Limb (tissue), 2 donors: Measurements from ENCODE around the gene CDH20.

Experiments used
- DNase-seq, 2 donors: peaks; one replicate each; pipeline ENCODE4 v3.0.0-alpha.2; 2016; ENCODE audit errors: extremely low spot score in 2 of 2

The CDH20 gene

DNA sequence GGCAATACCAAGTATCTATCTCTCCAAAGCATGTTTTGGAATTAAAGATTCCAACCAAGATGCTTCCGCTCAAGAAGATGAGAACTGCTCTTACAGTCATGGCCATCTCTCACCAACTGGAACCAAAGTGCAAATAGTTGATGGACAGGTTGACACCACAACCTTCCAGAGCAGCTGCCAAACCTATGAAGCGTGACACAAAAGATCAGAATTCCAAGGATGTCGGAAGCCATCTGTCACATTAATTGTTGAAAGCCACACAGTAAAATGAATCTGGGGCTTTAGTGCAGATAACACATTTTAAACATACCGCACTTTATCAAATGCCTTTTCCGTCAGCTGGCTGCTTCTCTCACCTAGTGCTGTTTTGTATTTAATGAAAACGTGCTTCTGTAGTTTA lies 195.7 kb downstream of the CDH20 start:
- DNase-seq = no peak

DNA sequence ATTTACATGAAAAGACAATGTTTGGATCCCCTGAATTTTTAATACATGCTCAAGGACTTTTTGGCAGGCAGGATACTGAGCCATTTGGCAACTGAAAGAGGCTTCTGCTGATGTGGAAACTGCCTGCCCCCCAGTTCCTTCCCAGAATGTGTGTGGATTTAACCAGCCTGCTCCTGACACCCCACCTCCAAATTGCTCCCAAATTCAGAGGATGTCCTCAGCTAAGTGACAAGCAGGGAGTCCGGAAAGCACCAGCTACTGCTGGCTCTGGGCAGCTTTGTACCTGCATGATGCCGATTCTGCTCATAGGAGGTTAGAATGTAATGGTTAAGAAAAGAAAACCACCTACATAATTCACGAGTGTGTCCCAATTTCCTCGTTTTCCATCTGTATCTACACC lies 197.5 kb downstream of the CDH20 start:
- no peak for DNase-seq

DNA sequence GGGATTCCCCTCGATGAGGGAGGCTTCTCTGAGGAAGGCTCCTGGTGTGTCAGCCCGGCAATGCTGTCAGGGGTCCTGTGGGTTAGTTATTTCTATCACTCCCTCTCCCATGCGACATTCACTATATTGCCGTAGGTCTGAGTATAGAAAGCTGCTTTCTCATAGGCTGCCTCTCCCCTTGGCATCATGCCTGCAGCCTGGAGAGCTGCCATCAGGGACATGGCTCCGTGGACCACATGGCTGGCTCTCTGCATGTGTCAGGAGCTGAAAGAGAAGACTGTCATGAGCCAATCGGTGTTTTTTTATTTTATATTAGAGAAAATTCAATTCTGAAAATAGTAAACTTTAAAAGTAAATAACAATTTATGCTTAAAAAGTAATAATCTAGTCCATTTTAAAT lies 198.0 kb downstream of the CDH20 start:
- DNase-seq = peak in 1 of 2 donors; percentile 63

DNA sequence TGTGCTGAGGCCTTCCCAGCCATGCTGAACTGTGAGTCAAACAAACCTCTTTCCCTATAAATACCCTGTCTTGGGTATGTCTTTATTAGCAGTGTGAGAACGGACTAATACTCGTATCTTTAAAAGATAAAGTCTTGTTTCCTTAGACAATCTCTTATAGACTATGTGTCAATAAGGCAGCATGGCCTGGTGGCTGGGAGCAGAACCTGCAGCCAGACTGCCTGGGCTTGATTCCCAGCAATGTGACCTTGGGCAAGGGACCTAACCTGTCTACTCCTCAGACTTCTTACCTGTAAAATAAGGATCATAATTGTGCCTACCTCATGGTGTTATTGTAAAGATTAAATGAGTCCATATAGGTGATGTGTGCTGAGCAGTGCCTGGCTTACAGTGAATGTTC lies 198.7 kb downstream of the CDH20 start:
- DNase-seq = no peak

DNA sequence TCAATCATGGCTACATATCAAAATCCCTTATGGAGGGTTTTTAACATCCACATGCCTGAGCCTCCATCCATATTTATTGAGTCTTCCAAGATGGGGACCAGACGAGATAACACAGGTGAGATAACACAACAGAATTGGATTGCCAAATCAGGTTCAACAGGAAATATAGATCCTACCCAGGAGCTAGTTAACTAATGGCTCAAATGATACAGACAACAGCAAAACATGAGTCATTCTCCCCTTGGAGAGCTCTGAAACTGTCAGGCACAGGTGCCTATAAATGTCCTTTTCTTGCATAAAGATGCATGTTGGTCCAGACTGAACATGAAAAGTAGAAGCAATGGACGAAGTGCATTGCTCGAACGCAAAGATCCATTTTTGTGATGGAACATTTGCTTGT lies 202.2 kb downstream of the CDH20 start:
- DNase-seq = no peak

DNA sequence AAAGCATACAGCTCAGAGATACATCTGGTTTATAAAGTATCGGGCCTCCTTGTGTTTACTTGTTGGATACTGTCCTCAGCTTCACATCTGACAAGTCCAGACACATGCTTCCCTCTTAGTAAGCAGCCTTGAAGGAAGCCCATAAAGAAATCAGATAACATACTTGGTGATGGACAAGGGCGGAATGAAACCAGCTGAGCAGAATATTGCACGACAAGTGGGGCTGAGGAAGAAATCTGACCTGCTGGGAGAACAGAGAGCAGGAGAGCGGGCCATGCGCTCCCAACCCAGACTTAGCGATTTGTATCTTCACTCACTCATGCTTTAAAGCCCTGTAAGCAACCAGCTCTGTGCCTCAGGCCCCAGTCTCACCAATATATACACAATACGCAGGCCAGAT lies 208.4 kb downstream of the CDH20 start:
- no peak for DNase-seq

DNA sequence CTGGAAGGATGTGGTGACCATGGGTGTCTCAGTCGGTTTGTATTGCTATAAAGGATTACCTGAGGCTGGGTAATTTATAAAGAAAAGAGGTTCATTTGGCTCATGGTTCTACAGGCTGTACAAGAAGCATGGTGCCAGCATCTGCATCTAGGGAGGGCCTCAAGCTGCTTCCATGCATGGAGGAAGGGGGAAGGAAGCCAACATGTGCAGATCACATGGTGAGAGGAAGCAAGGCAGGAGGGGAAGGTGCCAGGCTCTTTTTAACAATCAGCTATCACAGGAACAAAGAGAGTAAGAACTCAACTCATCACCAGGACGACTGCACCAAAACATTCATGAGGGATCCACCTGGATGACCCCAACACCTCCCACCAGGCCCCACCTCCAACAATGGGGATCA lies 209.4 kb downstream of the CDH20 start:
- DNase-seq = no peak

DNA sequence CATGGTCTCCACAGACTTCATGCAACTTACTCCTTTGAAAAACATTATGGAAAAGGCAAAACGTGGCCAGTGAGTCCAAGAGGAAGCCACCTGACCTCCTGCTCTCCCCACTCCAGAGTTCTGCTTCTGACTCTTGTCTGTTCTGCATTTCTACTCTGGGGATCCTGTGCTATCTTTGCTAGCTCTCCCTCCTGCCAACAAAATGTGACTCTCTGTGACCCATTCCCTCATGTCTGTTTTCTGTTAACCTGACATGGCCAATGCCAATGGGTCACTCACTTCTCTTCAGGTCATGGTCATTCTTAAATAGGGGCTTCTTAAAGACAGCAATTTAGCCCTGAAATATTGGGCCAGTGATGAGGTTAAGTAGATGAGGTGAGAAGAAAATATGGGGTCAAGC lies 210.3 kb downstream of the CDH20 start:
- no peak for DNase-seq

DNA sequence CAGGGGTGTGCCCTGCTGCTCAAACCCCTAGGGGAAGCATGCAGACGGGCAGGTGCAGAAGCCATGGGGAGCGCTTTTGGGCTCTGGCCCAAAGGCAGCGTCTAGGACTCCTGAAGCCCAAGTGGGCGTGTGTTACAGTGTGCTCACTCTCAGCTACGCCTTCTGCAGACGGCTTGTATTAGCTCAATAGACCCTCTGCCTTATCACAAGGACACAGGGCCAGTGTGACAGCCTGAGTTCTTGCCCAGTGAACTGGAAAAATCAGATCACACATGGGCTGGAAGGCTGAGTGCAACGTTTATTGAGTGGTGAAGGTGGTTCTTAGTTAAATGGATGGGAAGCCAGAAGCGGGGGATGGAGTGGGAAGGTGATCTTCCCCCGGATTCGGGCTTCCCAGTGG lies 210.9 kb downstream of the CDH20 start:
- no peak for DNase-seq

DNA sequence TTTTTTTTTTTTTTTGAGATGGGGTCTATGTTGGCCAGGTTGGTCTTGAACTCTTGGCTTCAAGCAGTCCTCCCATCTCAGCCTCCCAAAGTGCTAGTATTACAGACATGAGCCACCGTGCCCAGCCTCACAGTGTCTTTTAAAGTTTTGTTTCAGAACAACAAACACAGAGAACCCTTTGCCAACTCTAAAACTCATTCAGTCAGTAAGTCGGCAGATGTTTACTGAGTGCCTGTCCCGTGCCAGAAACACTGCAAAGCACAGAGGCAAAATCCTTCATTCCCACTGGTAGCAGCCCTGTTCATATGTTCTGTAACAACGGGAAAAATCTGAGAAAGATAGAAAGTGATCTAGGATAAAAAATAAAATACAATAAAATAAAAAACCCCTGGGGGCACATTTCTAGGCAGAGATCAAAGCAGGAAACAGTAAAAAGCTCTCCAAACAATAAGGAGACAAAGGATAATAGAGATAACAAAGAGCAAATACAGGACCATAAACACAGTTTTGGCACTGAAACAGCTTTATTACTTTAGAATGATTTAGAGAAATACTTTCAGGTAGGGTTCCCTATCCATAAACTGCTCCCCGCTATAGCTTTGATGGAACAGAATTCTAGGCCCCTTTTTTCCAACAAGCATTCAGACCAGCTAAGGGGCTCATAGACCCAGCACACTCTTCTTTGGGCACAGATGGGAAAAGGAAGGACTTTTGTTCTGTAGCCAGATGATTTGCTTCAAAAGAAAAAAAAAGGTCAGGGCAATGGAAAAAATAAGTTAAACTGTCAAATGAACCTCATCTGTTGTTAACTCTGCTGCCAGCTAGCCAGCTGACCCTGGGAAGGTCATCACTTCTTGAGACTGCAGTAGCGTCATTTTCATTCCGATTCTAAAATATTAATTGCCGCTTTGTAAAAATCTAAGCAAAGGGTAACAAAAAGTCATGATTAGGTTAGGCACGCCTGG lies 212.3 kb downstream of the CDH20 start:
- DNase-seq = no peak

DNA sequence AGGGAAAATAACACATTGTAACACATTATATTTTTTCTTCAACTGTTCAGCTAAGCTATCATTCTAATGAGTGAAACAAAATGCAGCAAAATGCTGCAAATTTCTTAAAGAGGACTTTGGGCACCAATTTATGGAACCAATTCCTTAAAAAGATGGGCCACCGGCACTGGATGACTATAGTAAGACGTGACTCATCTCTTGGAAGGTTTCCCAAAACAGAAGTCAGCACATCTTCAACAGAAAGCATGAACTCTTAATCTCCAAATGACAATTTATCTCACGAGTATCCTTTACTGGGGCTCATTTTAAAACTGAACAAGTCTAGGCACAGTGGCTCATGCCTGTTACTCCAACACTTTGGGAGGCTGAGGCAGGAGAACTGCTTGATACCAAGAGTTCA lies 213.4 kb downstream of the CDH20 start:
- no peak for DNase-seq

DNA sequence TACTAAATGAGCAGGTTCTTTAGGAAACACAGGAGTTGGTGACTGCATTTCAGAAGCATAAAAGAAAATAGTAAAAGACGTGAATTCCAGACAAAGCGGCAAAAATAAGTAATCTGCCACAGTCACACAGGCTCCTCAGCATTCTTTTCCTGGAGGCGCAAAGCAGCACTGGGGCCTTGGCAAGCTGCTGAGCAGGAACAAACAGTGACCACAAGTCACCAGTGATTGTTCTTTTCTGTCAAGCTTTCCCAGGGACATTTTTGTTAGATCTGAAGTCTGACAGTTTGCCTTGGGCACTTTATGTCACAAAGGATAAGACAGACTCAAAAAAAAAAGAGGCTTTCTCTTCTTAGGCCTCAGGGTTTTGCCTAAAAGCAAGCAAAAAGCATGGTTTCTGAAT lies 216.2 kb downstream of the CDH20 start:
- DNase-seq = no peak

DNA sequence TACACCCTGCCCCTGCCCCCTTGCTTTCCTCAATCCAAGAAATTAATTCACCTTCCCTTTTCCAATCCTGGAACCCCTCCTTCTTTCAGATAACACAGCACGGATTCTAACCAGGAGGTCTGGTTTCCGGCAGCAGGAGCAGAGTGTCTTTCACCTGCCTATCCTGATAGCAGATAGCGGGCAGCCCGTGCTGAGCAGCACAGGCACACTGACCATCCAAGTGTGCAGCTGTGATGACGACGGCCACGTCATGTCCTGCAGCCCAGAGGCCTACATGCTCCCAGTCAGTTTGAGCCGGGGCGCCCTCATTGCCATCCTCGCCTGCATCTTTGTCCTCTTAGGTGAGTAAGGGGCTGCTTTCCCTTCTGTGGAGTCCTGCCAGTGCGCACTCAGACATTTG lies 216.7 kb downstream of the CDH20 start:
- no peak for DNase-seq

DNA sequence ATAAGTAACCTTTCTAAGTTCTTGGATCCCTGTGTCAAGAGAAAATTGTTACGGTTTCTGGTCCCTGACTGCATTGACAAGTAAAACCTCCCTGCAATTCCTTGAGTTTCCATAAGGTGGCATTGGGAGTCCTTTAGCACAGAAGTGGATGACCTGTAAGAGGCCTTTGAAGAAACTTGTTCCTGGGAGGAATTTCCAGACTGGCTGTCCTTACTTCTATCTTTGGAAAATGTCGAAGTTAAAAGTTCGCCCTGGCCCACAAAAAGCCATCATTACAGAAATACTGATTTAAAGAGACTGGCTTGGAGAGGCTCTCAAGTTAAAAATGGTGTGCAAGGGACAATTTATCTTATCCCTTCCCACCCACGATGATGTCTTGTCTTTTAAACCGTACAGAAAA lies 218.4 kb downstream of the CDH20 start:
- peak; percentile 44 to 77 for DNase-seq

DNA sequence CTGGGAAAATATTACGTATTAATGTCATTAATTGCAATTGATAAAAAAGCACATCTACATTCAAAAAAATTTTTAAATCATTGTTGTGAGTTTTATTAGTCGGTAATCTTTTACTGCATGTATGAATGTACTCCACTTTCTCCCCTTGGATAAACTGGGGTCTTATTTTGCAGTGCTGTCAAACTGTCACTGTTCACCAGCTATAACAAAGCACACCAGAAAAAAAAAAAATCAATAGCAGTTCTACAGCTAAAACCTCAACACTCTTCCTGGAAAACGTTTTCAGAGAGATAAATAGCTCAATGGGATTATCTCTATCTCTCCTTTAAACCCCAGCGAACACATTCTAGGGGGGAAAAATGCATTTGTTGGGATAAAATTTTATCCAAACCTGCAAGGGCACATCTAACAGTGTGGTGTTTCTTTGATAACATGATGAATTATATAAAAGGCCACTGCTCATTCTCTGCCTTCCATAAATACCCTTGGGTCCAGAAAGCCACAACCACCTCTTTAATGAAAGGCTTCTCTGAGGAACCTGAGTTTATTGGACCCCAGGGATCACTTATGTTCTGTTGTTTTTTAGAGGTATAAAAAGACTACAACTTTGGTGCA lies 219.9 kb downstream of the CDH20 start:
- DNase-seq = no peak

DNA sequence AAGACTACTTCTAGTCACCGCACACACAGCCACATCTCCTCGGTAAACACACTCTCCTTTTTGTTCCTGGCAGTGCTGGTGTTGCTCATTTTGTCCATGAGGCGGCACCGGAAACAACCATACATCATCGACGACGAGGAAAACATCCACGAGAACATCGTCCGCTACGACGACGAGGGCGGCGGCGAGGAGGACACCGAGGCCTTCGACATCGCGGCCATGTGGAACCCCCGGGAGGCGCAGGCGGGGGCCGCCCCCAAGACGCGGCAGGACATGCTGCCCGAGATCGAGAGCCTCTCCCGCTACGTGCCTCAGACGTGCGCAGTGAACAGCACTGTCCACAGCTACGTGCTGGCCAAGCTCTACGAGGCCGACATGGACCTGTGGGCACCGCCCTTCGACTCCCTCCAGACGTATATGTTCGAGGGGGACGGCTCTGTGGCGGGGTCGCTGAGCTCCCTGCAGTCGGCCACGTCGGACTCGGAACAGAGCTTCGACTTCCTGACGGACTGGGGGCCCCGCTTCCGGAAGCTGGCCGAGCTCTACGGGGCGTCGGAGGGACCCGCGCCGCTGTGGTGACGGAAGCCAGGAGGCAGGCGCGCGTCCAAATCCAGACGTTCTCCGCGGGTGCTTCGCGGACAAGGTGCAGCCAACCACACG lies 221.0 kb downstream of the CDH20 start:
- DNase-seq = no peak

DNA sequence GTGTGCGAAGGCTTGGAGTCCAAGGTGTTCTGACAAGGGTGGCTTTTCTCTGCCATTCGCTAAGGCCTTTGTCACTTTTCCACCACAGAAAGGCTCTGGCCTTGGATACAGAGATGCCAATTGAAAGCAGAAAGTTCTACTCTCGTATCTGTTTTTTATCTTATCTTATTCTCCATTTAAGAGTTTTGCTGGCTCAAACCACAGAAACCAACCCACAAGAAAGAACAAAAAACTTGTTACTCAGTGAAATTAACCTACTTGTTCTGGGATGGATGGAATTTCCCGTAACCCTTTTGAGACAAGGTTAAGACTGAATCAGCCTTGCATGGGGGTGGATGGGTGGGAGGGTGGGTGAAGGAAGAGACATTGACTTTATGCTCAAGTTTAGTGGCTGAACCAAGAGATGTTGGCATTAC lies 221.7 kb downstream of the CDH20 start:
- no peak for DNase-seq

DNA sequence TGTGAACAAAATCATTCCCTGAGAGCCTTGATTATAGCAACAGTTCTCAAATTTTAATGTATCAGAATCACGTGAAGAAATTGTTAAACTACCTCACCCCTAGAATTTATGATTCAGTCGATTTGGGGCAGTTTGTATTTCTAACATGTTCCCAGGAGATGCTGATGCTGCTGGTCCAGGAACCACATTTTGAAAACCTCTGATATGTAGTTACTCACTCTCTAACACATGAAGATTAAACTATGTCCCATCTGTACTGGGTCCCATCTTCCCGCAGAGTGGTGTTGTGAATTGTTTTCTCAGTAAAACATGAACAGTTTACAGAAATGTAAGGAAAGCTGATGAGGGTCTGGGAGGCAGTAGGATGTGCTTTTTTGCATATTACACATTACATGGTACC lies 223.1 kb downstream of the CDH20 start:
- DNase-seq = no peak

DNA sequence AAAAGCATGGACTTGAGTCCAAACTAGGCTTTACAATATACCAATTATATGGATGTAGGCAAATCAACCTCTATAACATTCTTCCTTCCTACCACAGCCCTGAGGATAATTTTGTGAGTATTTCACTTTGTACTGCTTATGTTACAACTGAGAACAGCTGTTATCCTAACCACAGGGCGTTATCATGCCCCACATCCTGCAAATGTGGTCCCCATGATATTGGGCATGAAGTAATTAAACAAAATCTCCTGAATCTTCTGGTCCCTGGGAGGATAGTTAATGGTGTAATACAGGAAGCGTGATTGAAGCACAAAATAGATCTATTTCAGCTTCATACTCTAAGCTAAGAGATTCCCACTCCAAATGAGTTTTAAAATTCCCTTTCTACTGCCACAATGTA lies 223.6 kb downstream of the CDH20 start:
- DNase-seq = no peak

DNA sequence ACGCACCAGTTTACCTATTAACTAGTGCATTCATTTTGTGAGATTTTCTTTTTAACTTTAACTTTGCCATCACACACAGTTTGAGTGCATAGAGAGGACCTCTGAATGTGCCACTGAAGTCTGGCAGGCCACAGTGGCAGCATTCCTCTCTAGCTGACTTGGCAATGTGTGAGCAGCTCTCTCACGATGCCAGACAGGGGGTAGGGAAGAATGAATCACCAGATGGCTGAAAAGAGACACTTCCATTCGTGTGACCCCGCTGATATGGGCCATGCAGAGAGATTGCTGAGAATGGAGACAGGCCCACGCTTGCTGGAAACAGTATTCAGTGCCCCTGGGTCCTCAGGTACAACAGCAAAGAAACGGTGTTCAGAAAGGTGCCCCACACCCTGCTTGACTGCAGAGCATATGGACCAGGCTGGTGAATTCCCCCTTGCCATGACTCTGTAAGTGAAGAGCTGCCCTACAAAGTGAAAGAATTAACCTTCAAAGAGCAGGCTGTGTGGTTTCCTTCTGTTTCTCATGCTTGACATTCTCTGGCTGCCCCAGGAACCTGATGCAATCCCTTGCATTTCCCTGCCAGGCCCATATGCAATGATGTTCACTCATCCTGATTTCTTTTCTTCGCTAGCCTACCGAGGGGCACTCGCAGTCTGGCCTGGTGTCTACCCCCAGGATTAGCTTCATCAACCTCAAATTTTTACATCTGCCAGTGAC lies 236.1 kb downstream of the CDH20 start:
- DNase-seq = no peak

DNA sequence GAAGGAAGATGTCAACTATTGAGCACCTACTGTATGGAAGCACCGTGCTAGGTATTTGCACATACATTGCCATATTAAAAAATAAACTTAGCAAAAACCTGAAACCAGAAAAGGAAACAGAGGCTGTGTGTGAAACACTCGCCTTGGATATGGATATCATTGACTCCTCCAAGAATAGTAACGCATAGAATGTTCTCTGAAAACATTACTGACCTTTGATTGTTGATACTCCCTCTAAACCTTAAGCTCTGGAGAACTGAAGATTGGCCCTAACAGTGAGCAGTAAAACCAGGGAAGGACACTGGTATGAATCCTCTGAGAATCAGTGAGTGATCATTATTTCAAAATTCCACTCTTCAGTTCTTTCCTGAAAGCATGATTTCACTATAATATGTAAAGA lies 236.8 kb downstream of the CDH20 start:
- DNase-seq = no peak

DNA sequence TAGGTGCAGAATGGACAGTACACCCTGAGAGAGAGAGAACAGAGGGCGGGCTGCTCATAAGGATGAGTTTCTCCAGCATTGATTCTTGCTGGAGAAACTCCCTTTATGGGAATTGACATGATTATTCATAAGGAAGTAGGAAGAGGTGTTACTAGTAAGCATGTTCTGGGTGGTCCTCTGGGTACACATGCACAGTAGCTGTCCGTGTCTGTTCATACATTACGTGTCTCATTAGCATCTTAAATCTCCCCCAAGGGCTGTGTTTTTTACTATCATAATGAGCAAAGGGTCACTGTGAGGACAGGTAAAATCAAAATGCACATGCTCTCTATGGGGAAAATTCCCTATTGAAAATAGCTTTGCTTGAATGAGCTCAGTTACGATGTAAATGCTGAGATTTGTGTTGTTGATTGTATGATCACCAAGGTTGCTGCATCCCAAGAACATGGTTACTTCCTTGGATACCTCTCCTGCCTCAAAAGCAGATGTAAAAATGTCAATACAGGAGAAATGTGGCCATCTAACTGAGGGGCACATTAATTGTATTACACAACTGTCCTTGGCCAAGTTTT lies 238.9 kb downstream of the CDH20 start:
- DNase-seq = no peak
